GM23338 (cell line): ENCODE results near the gene EML1. TPM values are rescaled to one million over a fixed set of nuclear protein-coding genes. Genes with fewer than 3 reads are reported as not detected.

ENCODE experiments used
- ATAC-seq: fragments of 200-7000 bp; cut with Tn5 transposase; 3 replicates; pipeline ENCODE4 v1.9.1; 2020
- DNase-seq: peaks from one replicate; pipeline ENCODE4 v3.0.0-alpha.2; 2015; ENCODE audit warnings: low spot score
- H2AFZ ChIP-seq: fragments of 200-600 bp; sonication (generic); 2 replicates; pipeline ENCODE4 v1.8.0; 2016; ENCODE audit warnings: antibody characterized with exemption, mild to moderate bottlenecking, moderate library complexity
- H3F3A ChIP-seq: fragments of 200-600 bp; sonication (generic); replicated peaks from 2 replicates; pipeline ENCODE4 v1.8.0; 2017; ENCODE audit warnings: antibody characterized with exemption, mixed run types, low read depth
- H3K27ac ChIP-seq: fragments of 200-600 bp; sonication (generic); 2 replicates; pipeline ENCODE4 v1.6.1; 2016; ENCODE audit warnings: low read depth
- H3K27me3 ChIP-seq: fragments of 200-600 bp; sonication (generic); 2 replicates; pipeline ENCODE4 v1.8.0; 2016; ENCODE audit warnings: mild to moderate bottlenecking, mixed run types, moderate library complexity; ENCODE audit not compliant: insufficient read depth
- H3K36me3 ChIP-seq: fragments of 200-600 bp; sonication (generic); 2 replicates; pipeline ENCODE4 v1.8.0; 2016; ENCODE audit warnings: mild to moderate bottlenecking; ENCODE audit not compliant: insufficient read depth
- H3K4me1 ChIP-seq: fragments of 200-600 bp; sonication (generic); 2 replicates; pipeline ENCODE4 v1.8.0; 2016; ENCODE audit warnings: mild to moderate bottlenecking, moderate library complexity; ENCODE audit not compliant: insufficient read depth
- H3K4me2 ChIP-seq: fragments of 200-600 bp; sonication (generic); 2 replicates; pipeline ENCODE4 v1.7.1; 2017; ENCODE audit warnings: mixed run types
- H3K4me3 ChIP-seq: fragments of 200-600 bp; sonication (generic); 2 replicates; pipeline ENCODE4 v1.6.1; 2016; ENCODE audit warnings: mixed run types
- H3K79me2 ChIP-seq: fragments of 200-600 bp; sonication (generic); replicated peaks from 2 replicates; pipeline ENCODE4 v1.8.0; 2017; ENCODE audit warnings: mild to moderate bottlenecking; ENCODE audit not compliant: insufficient read depth
- H3K9me2 ChIP-seq: fragments of 200-600 bp; sonication (generic); 2 replicates; pipeline ENCODE4 v1.8.0; 2017; ENCODE audit not compliant: insufficient read depth
- H4K20me1 ChIP-seq: fragments of 200-600 bp; sonication (generic); replicated peaks from 2 replicates; pipeline ENCODE4 v1.8.0; 2017; ENCODE audit warnings: mild to moderate bottlenecking; ENCODE audit not compliant: insufficient read depth
- H3K27ac Mint-ChIP-seq: 2 replicates; pipeline ENCODE4 v1.8.0; 2020; ENCODE audit warnings: inconsistent platforms, mild to moderate bottlenecking, moderate library complexity, mixed read lengths
- H3K27me3 Mint-ChIP-seq: 3 replicates; pipeline ENCODE4 v1.8.0; 2022; ENCODE audit warnings: low read depth, mild to moderate bottlenecking, moderate library complexity, mixed read lengths, inconsistent platforms; ENCODE audit not compliant: insufficient read depth, poor library complexity
- H3K36me3 Mint-ChIP-seq: 3 replicates; pipeline ENCODE4 v1.8.0; 2021; ENCODE audit warnings: low read depth, mild to moderate bottlenecking, inconsistent platforms, moderate library complexity, mixed read lengths
- H3K4me1 Mint-ChIP-seq: 3 replicates; pipeline ENCODE4 v1.8.0; 2020; ENCODE audit warnings: mild to moderate bottlenecking, inconsistent platforms, mixed read lengths
- H3K4me3 Mint-ChIP-seq: 3 replicates; pipeline ENCODE4 v1.8.0; 2021; ENCODE audit warnings: moderate library complexity, mild to moderate bottlenecking, inconsistent platforms, mixed read lengths
- H3K9me3 Mint-ChIP-seq: 3 replicates; pipeline ENCODE4 v1.8.0; 2020; ENCODE audit warnings: moderate library complexity, mild to moderate bottlenecking, inconsistent platforms, mixed read lengths
- CREB1 ChIP-seq: fragments of 250-450 bp; sonication (Bioruptor Pico); IDR thresholded peaks from 2 replicates; pipeline ENCODE4 v1.5.0; 2020; ENCODE audit warnings: low read depth, mild to moderate bottlenecking, moderate library complexity
- EZH2 ChIP-seq: fragments of 200-600 bp; sonication (generic); IDR thresholded peaks from one replicate; pipeline ENCODE4 v1.8.0; 2017; ENCODE audit warnings: antibody characterized with exemption, mild to moderate bottlenecking, low read depth; ENCODE audit not compliant: unreplicated experiment
- EZH2phosphoT487 ChIP-seq: fragments of 200-600 bp; sonication (generic); IDR thresholded peaks from one replicate; pipeline ENCODE4 v1.8.1; 2018; ENCODE audit warnings: antibody characterized with exemption; ENCODE audit not compliant: unreplicated experiment
- ZNF114 ChIP-seq: fragments of 250-450 bp; sonication (Bioruptor Pico); IDR thresholded peaks from 2 replicates; pipeline ENCODE4 v1.5.0; 2020; ENCODE audit warnings: mild to moderate bottlenecking, moderate library complexity
- ZNF331 ChIP-seq: fragments of 250-450 bp; sonication (Bioruptor Pico); IDR thresholded peaks from 2 replicates; pipeline ENCODE4 v1.5.0; 2020; ENCODE audit warnings: low read depth, mild to moderate bottlenecking, moderate library complexity
- polyA plus RNA-seq: library from polyadenylated mRNA; unstranded; fragments of >200 nt; fragmentation: Nextera tagmentation; extraction: Ambion mirVana; gene quantifications from 2 replicates; pipeline ENCODE4 v1.2.1, GENCODE V29; 2016
- total RNA-seq: library from RNA; depleted of rRNA; stranded (reverse); fragments of >200 nt; shearing (Covaris generic); gene quantifications from 2 replicates; pipeline ENCODE4 v1.2.3, GENCODE V29; 2014
- TF ChIP-seq, protein P1 (sequence below), 2 experiments: fragments of 200-600 bp in 1 of 2; sonication (generic) in 1 of 2; conservative IDR thresholded peaks; 2 replicates each; pipeline versions ENCODE4 v1.5.1 to v1.6.1; 2016 to 2017; ENCODE audit warnings: antibody characterized with exemption in 2 of 2, low read depth in 2 of 2, mild to moderate bottlenecking in 2 of 2, moderate library complexity in 1 of 2
- TF ChIP-seq, protein P2 (sequence below): fragments of 250-450 bp; sonication (Bioruptor Pico); IDR thresholded peaks from 2 replicates; pipeline ENCODE4 v1.5.0; 2020; ENCODE audit warnings: mild to moderate bottlenecking, moderate library complexity

EML1 gene
- total and polyA plus RNA-seq, 2 experiments from 2014 or later: 7.0 to 18.1 TPM

DNA sequence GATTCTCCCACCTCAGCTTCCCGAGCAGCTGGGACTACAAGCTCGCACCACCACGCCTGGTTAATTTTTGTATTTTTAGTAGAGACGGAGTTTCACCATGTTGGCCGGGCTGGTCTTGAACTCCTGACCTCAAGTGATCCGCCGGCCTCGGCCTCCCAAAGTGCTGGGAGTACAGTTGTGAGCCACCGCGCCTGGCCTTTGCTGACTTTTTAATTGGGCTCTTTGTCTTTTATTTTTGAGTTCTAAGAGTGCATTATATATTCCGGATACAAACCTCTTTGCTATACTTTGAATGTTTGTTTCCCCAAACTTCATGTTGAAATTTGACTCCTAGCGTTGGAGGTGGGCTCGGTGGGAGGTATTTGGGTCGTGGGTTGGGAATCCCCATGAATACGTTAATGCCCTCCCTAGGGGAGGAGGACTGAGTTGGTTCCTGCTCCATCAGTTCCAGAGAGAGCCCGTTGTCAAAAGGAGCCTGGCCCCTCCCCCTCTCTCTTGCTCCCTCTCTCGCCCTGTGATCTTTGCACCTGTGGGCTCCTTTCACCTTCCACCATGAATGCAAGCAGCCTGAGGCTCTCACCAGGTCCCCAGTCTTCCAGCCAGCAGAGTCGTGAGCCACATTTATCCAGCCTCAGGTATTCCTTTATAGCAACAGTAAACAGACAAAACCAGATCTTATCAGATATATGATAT is 168.8 kb downstream of the EML1 start:
- Mint-ChIP-seq H3K27ac (no peak overlapping the region), H3K36me3 (no peaks in the 10 kb centered on the region), H3K9me3 (no peaks in the 10 kb centered on the region; the same call in 2 of the 3 replicates), H3K4me3 (0 out of 3 replicates have a peak overlapping the region, but pooled peaks have one; percentile 17), H3K27me3 (peaks cover 3% of the 10 kb centered on the region), H3K4me1 (peaks cover 15% of the 10 kb centered on the region)
- TF ChIP-seq, protein P1, sequence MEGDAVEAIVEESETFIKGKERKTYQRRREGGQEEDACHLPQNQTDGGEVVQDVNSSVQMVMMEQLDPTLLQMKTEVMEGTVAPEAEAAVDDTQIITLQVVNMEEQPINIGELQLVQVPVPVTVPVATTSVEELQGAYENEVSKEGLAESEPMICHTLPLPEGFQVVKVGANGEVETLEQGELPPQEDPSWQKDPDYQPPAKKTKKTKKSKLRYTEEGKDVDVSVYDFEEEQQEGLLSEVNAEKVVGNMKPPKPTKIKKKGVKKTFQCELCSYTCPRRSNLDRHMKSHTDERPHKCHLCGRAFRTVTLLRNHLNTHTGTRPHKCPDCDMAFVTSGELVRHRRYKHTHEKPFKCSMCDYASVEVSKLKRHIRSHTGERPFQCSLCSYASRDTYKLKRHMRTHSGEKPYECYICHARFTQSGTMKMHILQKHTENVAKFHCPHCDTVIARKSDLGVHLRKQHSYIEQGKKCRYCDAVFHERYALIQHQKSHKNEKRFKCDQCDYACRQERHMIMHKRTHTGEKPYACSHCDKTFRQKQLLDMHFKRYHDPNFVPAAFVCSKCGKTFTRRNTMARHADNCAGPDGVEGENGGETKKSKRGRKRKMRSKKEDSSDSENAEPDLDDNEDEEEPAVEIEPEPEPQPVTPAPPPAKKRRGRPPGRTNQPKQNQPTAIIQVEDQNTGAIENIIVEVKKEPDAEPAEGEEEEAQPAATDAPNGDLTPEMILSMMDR (conservative IDR thresholded peaks at IDR 0.05; ENCODE audit: low read depth in 2 of 2): 0 out of 4 replicates have a peak, but pooled peaks of 1 of the 2 experiments have one; percentile 6
- TF ChIP-seq ZNF331 (CRISPR knock-in tag): no peak
- no peaks in the 10 kb centered on the region for H3K9me2 ChIP-seq
- H3K4me3 ChIP-seq: no peak overlapping the region
- H3K27me3 ChIP-seq: no peaks in the 10 kb centered on the region
- no peak overlapping the region for H2AFZ ChIP-seq
- no peak overlapping the region for H3K27ac ChIP-seq
- ATAC-seq: peak; percentile 97
- peaks cover 8% of the 10 kb centered on the region for H3K4me1 ChIP-seq
- peak; percentile 91 for DNase-seq
- no peaks in the 10 kb centered on the region for H4K20me1 ChIP-seq
- no peaks in the 10 kb centered on the region for H3K36me3 ChIP-seq
- H3K4me2 ChIP-seq: peak overlapping the region; percentile 42
- no peaks in the 10 kb centered on the region for H3K79me2 ChIP-seq
- H3F3A ChIP-seq: no peaks in the 10 kb centered on the region

DNA sequence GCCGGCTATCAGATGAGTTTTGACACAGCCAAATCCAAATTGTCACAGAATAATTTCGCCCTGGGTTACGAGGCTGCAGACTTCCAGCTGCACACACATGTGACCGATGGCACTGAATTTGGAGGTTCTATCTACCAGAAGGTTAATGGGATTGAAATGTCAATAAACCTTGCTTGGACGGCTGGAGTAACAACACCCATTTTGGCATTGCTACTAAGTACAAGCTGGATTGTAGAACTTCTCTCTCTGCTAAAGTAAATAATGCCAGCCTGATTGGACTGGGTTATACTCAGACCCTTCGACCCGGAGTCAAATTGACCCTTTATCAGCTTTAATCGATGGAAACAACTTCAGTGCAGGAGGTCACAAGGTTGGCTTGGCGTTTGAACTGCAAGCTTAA is 171.8 kb downstream of the EML1 start:
- Mint-ChIP-seq H3K9me3 (peaks cover 2% of the 10 kb centered on the region; the same call in 2 of the 3 replicates), H3K27me3 (peaks cover 20% of the 10 kb centered on the region), H3K27ac (no peak overlapping the region), H3K36me3 (no peaks in the 10 kb centered on the region), H3K4me3 (no peak overlapping the region), H3K4me1 (peaks cover 36% of the 10 kb centered on the region)
- Histone ChIP-seq H3K9me2 (no peaks in the 10 kb centered on the region), H3K4me3 (no peak overlapping the region), H3K27me3 (peaks cover 19% of the 10 kb centered on the region), H3F3A (no peaks in the 10 kb centered on the region), H3K27ac (no peak overlapping the region), H3K4me2 (no peak overlapping the region), H3K4me1 (peaks cover 22% of the 10 kb centered on the region), H4K20me1 (no peaks in the 10 kb centered on the region), H3K36me3 (no peaks in the 10 kb centered on the region), H2AFZ (no peak overlapping the region), H3K79me2 (no peaks in the 10 kb centered on the region)
- ATAC-seq: no peak
- DNase-seq: no peak
- TF ChIP-seq CREB1 (CRISPR knock-in tag) (no peak), EZH2 (no peak), ZNF114 (no peak), EZH2phosphoT487 (no peak)
- TF ChIP-seq, protein P1 (conservative IDR thresholded peaks at IDR 0.05; ENCODE audit: low read depth in 2 of 2): no peak
- TF ChIP-seq, protein P2, sequence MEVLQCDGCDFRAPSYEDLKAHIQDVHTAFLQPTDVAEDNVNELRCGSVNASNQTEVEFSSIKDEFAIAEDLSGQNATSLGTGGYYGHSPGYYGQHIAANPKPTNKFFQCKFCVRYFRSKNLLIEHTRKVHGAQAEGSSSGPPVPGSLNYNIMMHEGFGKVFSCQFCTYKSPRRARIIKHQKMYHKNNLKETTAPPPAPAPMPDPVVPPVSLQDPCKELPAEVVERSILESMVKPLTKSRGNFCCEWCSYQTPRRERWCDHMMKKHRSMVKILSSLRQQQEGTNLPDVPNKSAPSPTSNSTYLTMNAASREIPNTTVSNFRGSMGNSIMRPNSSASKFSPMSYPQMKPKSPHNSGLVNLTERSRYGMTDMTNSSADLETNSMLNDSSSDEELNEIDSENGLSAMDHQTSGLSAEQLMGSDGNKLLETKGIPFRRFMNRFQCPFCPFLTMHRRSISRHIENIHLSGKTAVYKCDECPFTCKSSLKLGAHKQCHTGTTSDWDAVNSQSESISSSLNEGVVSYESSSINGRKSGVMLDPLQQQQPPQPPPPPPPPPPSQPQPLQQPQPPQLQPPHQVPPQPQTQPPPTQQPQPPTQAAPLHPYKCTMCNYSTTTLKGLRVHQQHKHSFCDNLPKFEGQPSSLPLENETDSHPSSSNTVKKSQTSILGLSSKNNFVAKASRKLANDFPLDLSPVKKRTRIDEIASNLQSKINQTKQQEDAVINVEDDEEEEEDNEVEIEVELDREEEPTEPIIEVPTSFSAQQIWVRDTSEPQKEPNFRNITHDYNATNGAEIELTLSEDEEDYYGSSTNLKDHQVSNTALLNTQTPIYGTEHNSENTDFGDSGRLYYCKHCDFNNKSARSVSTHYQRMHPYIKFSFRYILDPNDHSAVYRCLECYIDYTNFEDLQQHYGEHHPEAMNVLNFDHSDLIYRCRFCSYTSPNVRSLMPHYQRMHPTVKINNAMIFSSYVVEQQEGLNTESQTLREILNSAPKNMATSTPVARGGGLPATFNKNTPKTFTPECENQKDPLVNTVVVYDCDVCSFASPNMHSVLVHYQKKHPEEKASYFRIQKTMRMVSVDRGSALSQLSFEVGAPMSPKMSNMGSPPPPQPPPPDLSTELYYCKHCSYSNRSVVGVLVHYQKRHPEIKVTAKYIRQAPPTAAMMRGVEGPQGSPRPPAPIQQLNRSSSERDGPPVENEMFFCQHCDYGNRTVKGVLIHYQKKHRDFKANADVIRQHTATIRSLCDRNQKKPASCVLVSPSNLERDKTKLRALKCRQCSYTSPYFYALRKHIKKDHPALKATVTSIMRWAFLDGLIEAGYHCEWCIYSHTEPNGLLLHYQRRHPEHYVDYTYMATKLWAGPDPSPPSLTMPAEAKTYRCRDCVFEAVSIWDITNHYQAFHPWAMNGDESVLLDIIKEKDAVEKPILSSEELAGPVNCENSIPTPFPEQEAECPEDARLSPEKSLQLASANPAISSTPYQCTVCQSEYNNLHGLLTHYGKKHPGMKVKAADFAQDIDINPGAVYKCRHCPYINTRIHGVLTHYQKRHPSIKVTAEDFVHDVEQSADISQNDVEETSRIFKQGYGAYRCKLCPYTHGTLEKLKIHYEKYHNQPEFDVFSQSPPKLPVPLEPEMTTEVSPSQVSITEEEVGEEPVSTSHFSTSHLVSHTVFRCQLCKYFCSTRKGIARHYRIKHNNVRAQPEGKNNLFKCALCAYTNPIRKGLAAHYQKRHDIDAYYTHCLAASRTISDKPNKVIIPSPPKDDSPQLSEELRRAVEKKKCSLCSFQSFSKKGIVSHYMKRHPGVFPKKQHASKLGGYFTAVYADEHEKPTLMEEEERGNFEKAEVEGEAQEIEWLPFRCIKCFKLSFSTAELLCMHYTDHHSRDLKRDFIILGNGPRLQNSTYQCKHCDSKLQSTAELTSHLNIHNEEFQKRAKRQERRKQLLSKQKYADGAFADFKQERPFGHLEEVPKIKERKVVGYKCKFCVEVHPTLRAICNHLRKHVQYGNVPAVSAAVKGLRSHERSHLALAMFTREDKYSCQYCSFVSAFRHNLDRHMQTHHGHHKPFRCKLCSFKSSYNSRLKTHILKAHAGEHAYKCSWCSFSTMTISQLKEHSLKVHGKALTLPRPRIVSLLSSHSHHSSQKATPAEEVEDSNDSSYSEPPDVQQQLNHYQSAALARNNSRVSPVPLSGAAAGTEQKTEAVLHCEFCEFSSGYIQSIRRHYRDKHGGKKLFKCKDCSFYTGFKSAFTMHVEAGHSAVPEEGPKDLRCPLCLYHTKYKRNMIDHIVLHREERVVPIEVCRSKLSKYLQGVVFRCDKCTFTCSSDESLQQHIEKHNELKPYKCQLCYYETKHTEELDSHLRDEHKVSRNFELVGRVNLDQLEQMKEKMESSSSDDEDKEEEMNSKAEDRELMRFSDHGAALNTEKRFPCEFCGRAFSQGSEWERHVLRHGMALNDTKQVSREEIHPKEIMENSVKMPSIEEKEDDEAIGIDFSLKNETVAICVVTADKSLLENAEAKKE (CRISPR knock-in tag): no peak
